OCI-LY1 (cell line): ENCODE results near the gene SLC12A5.

Experiments
- H2AFZ ChIP-seq: fragments of 200-600 bp; sonication (generic), shearing (Covaris generic); 2 replicates; pipeline ENCODE4 v1.6.0; 2014; ENCODE audit warnings: antibody characterized with exemption, mild to moderate bottlenecking, low read length
- H3F3A ChIP-seq: fragments of 200-600 bp; sonication (generic), shearing (Covaris generic); 2 replicates; pipeline ENCODE4 v1.6.0; 2014; ENCODE audit warnings: mild to moderate bottlenecking, antibody characterized with exemption, low read length, moderate library complexity; ENCODE audit not compliant: insufficient read depth
- H3K27ac ChIP-seq: fragments of 200-600 bp; sonication (generic); 2 replicates; pipeline ENCODE4 v1.5.1; 2014; ENCODE audit warnings: low read length, mixed run types, mild to moderate bottlenecking, low read depth; ENCODE audit not compliant: poor library complexity, severe bottlenecking
- H3K27me3 ChIP-seq: fragments of 200-600 bp; sonication (generic); 2 replicates; pipeline ENCODE4 v1.6.0; 2014; ENCODE audit warnings: antibody characterized with exemption, mild to moderate bottlenecking, low read length, moderate library complexity; ENCODE audit not compliant: insufficient read depth
- H3K36me3 ChIP-seq: fragments of 200-600 bp; sonication (generic); 2 replicates; pipeline ENCODE4 v1.6.1; 2014; ENCODE audit warnings: mild to moderate bottlenecking, antibody characterized with exemption, low read length, moderate library complexity, mixed read lengths; ENCODE audit not compliant: insufficient read depth
- H3K4me1 ChIP-seq: fragments of 200-600 bp; sonication (generic); 2 replicates; pipeline ENCODE4 v1.5.1; 2014; ENCODE audit warnings: mild to moderate bottlenecking, low read length, moderate library complexity; ENCODE audit not compliant: insufficient read depth, severe bottlenecking
- H3K4me2 ChIP-seq: fragments of 200-600 bp; sonication (generic), shearing (Covaris generic); 2 replicates; pipeline ENCODE4 v1.6.1; 2014; ENCODE audit warnings: low read length
- H3K4me3 ChIP-seq: fragments of 200-600 bp; sonication (generic); 2 replicates; pipeline ENCODE4 v1.5.1; 2014; ENCODE audit warnings: low read length, low read depth, mild to moderate bottlenecking, mixed read lengths; ENCODE audit not compliant: poor library complexity, severe bottlenecking
- H3K79me2 ChIP-seq: fragments of 200-600 bp; shearing (Covaris generic); 2 replicates; pipeline ENCODE4 v1.6.1; 2016; ENCODE audit warnings: mixed run types, low read length, mixed read lengths; ENCODE audit not compliant: insufficient read depth
- H3K9ac ChIP-seq: fragments of 200-600 bp; sonication (generic), shearing (Covaris generic); 2 replicates; pipeline ENCODE4 v1.6.1; 2014; ENCODE audit warnings: mild to moderate bottlenecking, low read length, mixed read lengths
- H3K9me2 ChIP-seq: fragments of 200-600 bp; sonication (generic), shearing (Covaris generic); 2 replicates; pipeline ENCODE4 v1.6.1; 2014; ENCODE audit warnings: low read depth, mild to moderate bottlenecking, low read length, mixed read lengths
- H3K9me3 ChIP-seq: fragments of 200-600 bp; shearing (Covaris generic); 2 replicates; pipeline ENCODE4 v1.6.1; 2014; ENCODE audit warnings: low read length, mixed read lengths
- H4K20me1 ChIP-seq: fragments of 200-600 bp; sonication (generic), shearing (Covaris generic); 2 replicates; pipeline ENCODE4 v1.6.0; 2016; ENCODE audit warnings: mild to moderate bottlenecking, low read length; ENCODE audit not compliant: insufficient read depth
- EZH2 ChIP-seq: fragments of 200-600 bp; sonication (generic), shearing (Covaris generic); IDR thresholded peaks from 2 replicates; pipeline ENCODE4 v1.8.0; 2017; ENCODE audit warnings: borderline replicate concordance, mixed run types, mild to moderate bottlenecking, antibody characterized with exemption, low read length, moderate library complexity, mixed read lengths
- TF ChIP-seq, protein P1 (sequence below): fragments of 200-600 bp; sonication (generic), shearing (Covaris generic); IDR thresholded peaks from 2 replicates; pipeline ENCODE4 v1.5.1; 2017; ENCODE audit warnings: mild to moderate bottlenecking, antibody characterized with exemption, low read length, moderate library complexity, mixed read lengths

SLC12A5 gene

GRCh38 chr20:46035253-46035652 lies 6.2 kb downstream of the SLC12A5 start:
- no peaks in the 10 kb centered on the region for H3K79me2 ChIP-seq
- TF ChIP-seq, protein P1, sequence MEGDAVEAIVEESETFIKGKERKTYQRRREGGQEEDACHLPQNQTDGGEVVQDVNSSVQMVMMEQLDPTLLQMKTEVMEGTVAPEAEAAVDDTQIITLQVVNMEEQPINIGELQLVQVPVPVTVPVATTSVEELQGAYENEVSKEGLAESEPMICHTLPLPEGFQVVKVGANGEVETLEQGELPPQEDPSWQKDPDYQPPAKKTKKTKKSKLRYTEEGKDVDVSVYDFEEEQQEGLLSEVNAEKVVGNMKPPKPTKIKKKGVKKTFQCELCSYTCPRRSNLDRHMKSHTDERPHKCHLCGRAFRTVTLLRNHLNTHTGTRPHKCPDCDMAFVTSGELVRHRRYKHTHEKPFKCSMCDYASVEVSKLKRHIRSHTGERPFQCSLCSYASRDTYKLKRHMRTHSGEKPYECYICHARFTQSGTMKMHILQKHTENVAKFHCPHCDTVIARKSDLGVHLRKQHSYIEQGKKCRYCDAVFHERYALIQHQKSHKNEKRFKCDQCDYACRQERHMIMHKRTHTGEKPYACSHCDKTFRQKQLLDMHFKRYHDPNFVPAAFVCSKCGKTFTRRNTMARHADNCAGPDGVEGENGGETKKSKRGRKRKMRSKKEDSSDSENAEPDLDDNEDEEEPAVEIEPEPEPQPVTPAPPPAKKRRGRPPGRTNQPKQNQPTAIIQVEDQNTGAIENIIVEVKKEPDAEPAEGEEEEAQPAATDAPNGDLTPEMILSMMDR, result no peak
- no peak for TF ChIP-seq EZH2
- H4K20me1 ChIP-seq, result no peaks in the 10 kb centered on the region
- no peak overlapping the region for H3K9ac ChIP-seq
- H3K9me3 ChIP-seq, result no peaks in the 10 kb centered on the region
- H3K4me3 ChIP-seq, result no peak overlapping the region
- no peak overlapping the region for H2AFZ ChIP-seq
- H3K9me2 ChIP-seq, result no peaks in the 10 kb centered on the region
- H3K36me3 ChIP-seq, result no peaks in the 10 kb centered on the region
- H3F3A ChIP-seq, result no peaks in the 10 kb centered on the region
- no peak overlapping the region for H3K27ac ChIP-seq
- H3K4me2 ChIP-seq, result no peak overlapping the region
- H3K4me1 ChIP-seq, result no peaks in the 10 kb centered on the region
- H3K27me3 ChIP-seq, result no peaks in the 10 kb centered on the region

- no peaks in the 10 kb centered on the region for H3K9me3 ChIP-seq
- H3K4me2 ChIP-seq, result no peak overlapping the region
- H3K27ac ChIP-seq, result no peak overlapping the region
- no peak overlapping the region for H3K9ac ChIP-seq
- no peaks in the 10 kb centered on the region for H4K20me1 ChIP-seq
- H3K36me3 ChIP-seq, result no peaks in the 10 kb centered on the region
- no peaks in the 10 kb centered on the region for H3K9me2 ChIP-seq
- no peaks in the 10 kb centered on the region for H3K79me2 ChIP-seq
- no peaks in the 10 kb centered on the region for H3K27me3 ChIP-seq
- no peak overlapping the region for H3K4me3 ChIP-seq
- no peaks in the 10 kb centered on the region for H3F3A ChIP-seq
- no peak for TF ChIP-seq EZH2
- TF ChIP-seq, protein P1, result no peak
- H3K4me1 ChIP-seq, result no peaks in the 10 kb centered on the region
- H2AFZ ChIP-seq, result no peak overlapping the region
These were observed 6.7 kb downstream of the SLC12A5 start for GRCh38 chr20:46035713-46036112.

- H3K79me2 ChIP-seq, result no peaks in the 10 kb centered on the region
- H2AFZ ChIP-seq, result no peak overlapping the region
- H3F3A ChIP-seq, result no peaks in the 10 kb centered on the region
- no peaks in the 10 kb centered on the region for H3K36me3 ChIP-seq
- no peak overlapping the region for H3K4me3 ChIP-seq
- H3K4me1 ChIP-seq, result no peaks in the 10 kb centered on the region
- H3K9me3 ChIP-seq, result no peaks in the 10 kb centered on the region
- no peaks in the 10 kb centered on the region for H3K27me3 ChIP-seq
- TF ChIP-seq, protein P1, result no peak
- TF ChIP-seq EZH2, result no peak
- no peak overlapping the region for H3K4me2 ChIP-seq
- H3K9ac ChIP-seq, result no peak overlapping the region
- no peaks in the 10 kb centered on the region for H4K20me1 ChIP-seq
- no peak overlapping the region for H3K27ac ChIP-seq
- H3K9me2 ChIP-seq, result no peaks in the 10 kb centered on the region
These were observed 7.4 kb downstream of the SLC12A5 start for GRCh38 chr20:46036370-46036769.
